Measurements from ENCODE around the gene NBEA. TPM values are rescaled to one million over a fixed set of nuclear protein-coding genes. Genes with fewer than 3 reads are reported as not detected.

NBEA gene
- polyA plus RNA-seq, 2 of the 4 experiments (the other 2 are of a cell fraction): 3.5 to 11.8 TPM

- no peak overlapping the region for H3K4me2 ChIP-seq
- no peaks in the 10 kb centered on the region for H3K4me1 ChIP-seq
- no peak for ATAC-seq
- 74% methylated on average over 1 of the region's 1 CpG for WGBS (ENCODE audit: missing lambda C conversion rate)
- H3K9me3 ChIP-seq: no peaks in the 10 kb centered on the region
- DNase-seq (ENCODE audit: low read depth in 1 of 2, low spot score in 1 of 2): no peak
- ChIA-PET CTCF (no interaction called here), POLR2A (no interaction called here)
- H3K4me3 ChIP-seq: no peak overlapping the region
- no peak for FAIRE-seq
- no peak for TF ChIP-seq FOSB (CRISPR knock-in tag; IDR thresholded peaks at IDR 0.05)
- no peak for TF ChIP-seq JUN (IDR thresholded peaks at IDR 0.05)
- no peak overlapping the region for H3K27ac ChIP-seq
Observed at GRCh38 chr13:35534343-35534742, 592.3 kb downstream of the NBEA start.

GRCh38 chr13:35548790-35549189, 606.7 kb downstream of the NBEA start:
- no peak overlapping the region for H3K27ac ChIP-seq
- POLR2A ChIA-PET: no interaction called here
- 90% methylated on average over 1 of the region's 1 CpG for WGBS (ENCODE audit: missing lambda C conversion rate)
- CTCF ChIA-PET: no interaction called here
- no peaks in the 10 kb centered on the region for H3K9me3 ChIP-seq
- H3K4me1 ChIP-seq: peaks cover 11% of the 10 kb centered on the region; the same call in 2 of the 3 replicates
- no peak for TF ChIP-seq HDAC2 (IDR thresholded peaks at IDR 0.05)
- no peak for FAIRE-seq
- no peak for ATAC-seq
- no peak for DNase-seq (ENCODE audit: low read depth in 1 of 2, low spot score in 1 of 2)
- no peak overlapping the region for H3K4me3 ChIP-seq
- H3K4me2 ChIP-seq: no peak overlapping the region; the same call in 2 of the 3 replicates

- TF ChIP-seq NFE2L2 (conservative IDR thresholded peaks at IDR 0.05; ENCODE audit: low read length): no peak
- TF ChIP-seq EHMT2 (IDR thresholded peaks at IDR 0.05; ENCODE audit: low read depth): no peak
- no peak for TF ChIP-seq BHLHE40 (IDR thresholded peaks at IDR 0.05; ENCODE audit: low read depth, low read length)
- TF ChIP-seq ZC3H11A (IDR thresholded peaks at IDR 0.05): no peak
- no peak for TF ChIP-seq CBX8 (IDR thresholded peaks at IDR 0.05)
- TF ChIP-seq, protein P1, sequence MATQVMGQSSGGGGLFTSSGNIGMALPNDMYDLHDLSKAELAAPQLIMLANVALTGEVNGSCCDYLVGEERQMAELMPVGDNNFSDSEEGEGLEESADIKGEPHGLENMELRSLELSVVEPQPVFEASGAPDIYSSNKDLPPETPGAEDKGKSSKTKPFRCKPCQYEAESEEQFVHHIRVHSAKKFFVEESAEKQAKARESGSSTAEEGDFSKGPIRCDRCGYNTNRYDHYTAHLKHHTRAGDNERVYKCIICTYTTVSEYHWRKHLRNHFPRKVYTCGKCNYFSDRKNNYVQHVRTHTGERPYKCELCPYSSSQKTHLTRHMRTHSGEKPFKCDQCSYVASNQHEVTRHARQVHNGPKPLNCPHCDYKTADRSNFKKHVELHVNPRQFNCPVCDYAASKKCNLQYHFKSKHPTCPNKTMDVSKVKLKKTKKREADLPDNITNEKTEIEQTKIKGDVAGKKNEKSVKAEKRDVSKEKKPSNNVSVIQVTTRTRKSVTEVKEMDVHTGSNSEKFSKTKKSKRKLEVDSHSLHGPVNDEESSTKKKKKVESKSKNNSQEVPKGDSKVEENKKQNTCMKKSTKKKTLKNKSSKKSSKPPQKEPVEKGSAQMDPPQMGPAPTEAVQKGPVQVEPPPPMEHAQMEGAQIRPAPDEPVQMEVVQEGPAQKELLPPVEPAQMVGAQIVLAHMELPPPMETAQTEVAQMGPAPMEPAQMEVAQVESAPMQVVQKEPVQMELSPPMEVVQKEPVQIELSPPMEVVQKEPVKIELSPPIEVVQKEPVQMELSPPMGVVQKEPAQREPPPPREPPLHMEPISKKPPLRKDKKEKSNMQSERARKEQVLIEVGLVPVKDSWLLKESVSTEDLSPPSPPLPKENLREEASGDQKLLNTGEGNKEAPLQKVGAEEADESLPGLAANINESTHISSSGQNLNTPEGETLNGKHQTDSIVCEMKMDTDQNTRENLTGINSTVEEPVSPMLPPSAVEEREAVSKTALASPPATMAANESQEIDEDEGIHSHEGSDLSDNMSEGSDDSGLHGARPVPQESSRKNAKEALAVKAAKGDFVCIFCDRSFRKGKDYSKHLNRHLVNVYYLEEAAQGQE (IDR thresholded peaks at IDR 0.05): no peak
- TF ChIP-seq ELK1 (IDR thresholded peaks at IDR 0.05; ENCODE audit: low read depth, low read length): no peak
- TF ChIP-seq RFX5 (IDR thresholded peaks at IDR 0.05): no peak
- TF ChIP-seq HOXA7 (CRISPR knock-in tag; IDR thresholded peaks at IDR 0.05): no peak
- no peak for TF ChIP-seq FOXS1 (CRISPR knock-in tag; IDR thresholded peaks at IDR 0.05)
- TF ChIP-seq KDM5A (IDR thresholded peaks at IDR 0.05): no peak
- no peak for TF ChIP-seq TFCP2L1 (CRISPR knock-in tag; IDR thresholded peaks at IDR 0.05)
- TF ChIP-seq HMGXB4 (CRISPR knock-in tag; IDR thresholded peaks at IDR 0.05; ENCODE audit: borderline replicate concordance): no peak
- TF ChIP-seq CBX2 (IDR thresholded peaks at IDR 0.05; ENCODE audit: borderline replicate concordance, low read depth): no peak
- Histone ChIP-seq H3K4me1 (peaks cover 11% of the 10 kb centered on the region; the same call in 2 of the 3 replicates), H3K9me3 (no peaks in the 10 kb centered on the region), H3K4me2 (peak overlapping the region; percentile 27; the same call in 2 of the 3 replicates), H3K27ac (peak overlapping the region in 1 of 2 experiments; percentile 43; a peak in 1 of 6 replicates), H3K4me3 (no peak overlapping the region)
- peak; percentile 0 to 27 for DNase-seq (ENCODE audit: low read depth in 1 of 2, low spot score in 1 of 2)
- no peak for FAIRE-seq
- ChIA-PET CTCF (interaction anchor here (0.6 kb wide), 1 partner anchor 8 kb away, joined by 3 read pairs; no protein-coding TSS in a partner anchor), POLR2A (no interaction called here)
- peak in 1 of 2 experiments; percentile 59; a peak in 3 of 6 replicates for ATAC-seq
Observed at GRCh38 chr13:35549481-35549880, 607.4 kb downstream of the NBEA start.

Data from A549 (cell line).